Suprapubic skin (tissue), 4 donors: ENCODE measurements around the gene MPDZ. TPM values are rescaled to one million over a fixed set of nuclear protein-coding genes. Genes with fewer than 3 reads are reported as not detected.

ENCODE experiments used
- DNase-seq, 2 donors: peaks; one replicate each; pipeline ENCODE4 v3.0.0-alpha.2; 2019; ENCODE audit warnings: low spot score in 2 of 2
- H3K27ac ChIP-seq: fragments of 200-600 bp; sonication (generic); one replicate; pipeline ENCODE4 v1.5.1; 2019
- H3K27me3 ChIP-seq: fragments of 200-600 bp; sonication (generic); one replicate; pipeline ENCODE4 v1.5.1; 2019
- H3K36me3 ChIP-seq: fragments of 200-600 bp; sonication (generic); one replicate; pipeline ENCODE4 v1.5.1; 2019
- H3K4me1 ChIP-seq: fragments of 200-600 bp; sonication (generic); one replicate; pipeline ENCODE4 v1.5.1; 2019
- H3K4me3 ChIP-seq: fragments of 200-600 bp; sonication (generic); one replicate; pipeline ENCODE4 v1.5.1; 2019; ENCODE audit warnings: mild to moderate bottlenecking
- H3K9me3 ChIP-seq: fragments of 200-600 bp; sonication (generic); one replicate; pipeline ENCODE4 v1.5.1; 2019
- CTCF ChIP-seq, 2 donors: fragments of 200-600 bp in 1 of 2; fragments of 450-650 bp in 1 of 2; sonication (generic) in 1 of 2; IDR thresholded peaks; one replicate each; pipeline ENCODE4 v1.5.1; 2016 to 2019; ENCODE audit warnings: antibody characterized with exemption in 2 of 2, mild to moderate bottlenecking in 1 of 2, moderate library complexity in 1 of 2
- EP300 ChIP-seq: sonication (generic); formaldehyde crosslinking; IDR thresholded peaks from one replicate; pipeline ENCODE4 v1.6.1; 2017; ENCODE audit warnings: antibody characterized with exemption
- POLR2A ChIP-seq, 2 donors: fragments of 450-650 bp; IDR thresholded peaks; one replicate each; pipeline ENCODE4 v1.6.1; 2017; ENCODE audit warnings: antibody characterized with exemption in 2 of 2, mild to moderate bottlenecking in 2 of 2, moderate library complexity in 2 of 2
- POLR2AphosphoS5 ChIP-seq, 3 donors: sonication (generic); formaldehyde crosslinking; IDR thresholded peaks; one replicate each; pipeline ENCODE4 v1.6.1; 2017; ENCODE audit warnings: antibody characterized with exemption in 3 of 3
- WGBS: methylation state at CpG from one replicate; pipeline ENCODE4 v1.1.5; 2018; 5-methylcytosine and 5-hydroxymethylcytosine counted together
- total RNA-seq, 4 donors: library from RNA; depleted of rRNA; stranded (reverse); fragments of >200 nt; gene quantifications; one replicate each; pipeline ENCODE4 v1.1.0, GENCODE V29; 2016

MPDZ gene
- total RNA-seq, 4 donors from 2014 or later: 4.7 to 13.4 (median 9.2) TPM

GRCh38 chr9:13263511-13263910 is 16.0 kb downstream of the MPDZ start:
- Histone ChIP-seq H3K36me3 (no peaks in the 10 kb centered on the region), H3K27me3 (no peaks in the 10 kb centered on the region), H3K9me3 (no peaks in the 10 kb centered on the region), H3K4me3 (no peak overlapping the region), H3K4me1 (no peaks in the 10 kb centered on the region), H3K27ac (no peak overlapping the region)
- no peak for DNase-seq
- TF ChIP-seq EP300 (no peak), POLR2AphosphoS5 (IDR thresholded peaks at IDR 0.05) (no peak), CTCF (IDR thresholded peaks at IDR 0.05) (no peak), POLR2A (IDR thresholded peaks at IDR 0.05) (no peak)
- WGBS: 67% methylated on average over 2 of the region's 2 CpGs

- no peak for DNase-seq
- Histone ChIP-seq H3K27me3 (no peaks in the 10 kb centered on the region), H3K27ac (no peak overlapping the region), H3K4me1 (no peaks in the 10 kb centered on the region), H3K9me3 (no peaks in the 10 kb centered on the region), H3K4me3 (no peak overlapping the region), H3K36me3 (no peaks in the 10 kb centered on the region)
- 49% methylated on average over 4 of the region's 4 CpGs for WGBS
- TF ChIP-seq EP300 (no peak), CTCF (IDR thresholded peaks at IDR 0.05) (no peak), POLR2AphosphoS5 (IDR thresholded peaks at IDR 0.05) (no peak), POLR2A (IDR thresholded peaks at IDR 0.05) (no peak)
Measured at GRCh38 chr9:13252852-13253251, 26.6 kb downstream of the MPDZ start.

GRCh38 chr9:13244181-13244580 is 35.3 kb downstream of the MPDZ start:
- H3K27ac ChIP-seq: no peak overlapping the region
- TF ChIP-seq CTCF (IDR thresholded peaks at IDR 0.05) (no peak), POLR2AphosphoS5 (IDR thresholded peaks at IDR 0.05) (no peak), POLR2A (IDR thresholded peaks at IDR 0.05) (no peak), EP300 (no peak)
- DNase-seq: no peak
- H3K4me1 ChIP-seq: no peaks in the 10 kb centered on the region
- 78% methylated on average over 3 of the region's 3 CpGs for WGBS
- H3K27me3 ChIP-seq: no peaks in the 10 kb centered on the region
- H3K36me3 ChIP-seq: peaks cover 6% of the 10 kb centered on the region
- no peaks in the 10 kb centered on the region for H3K9me3 ChIP-seq
- H3K4me3 ChIP-seq: no peak overlapping the region

- 86% methylated on average over 2 of the region's 2 CpGs for WGBS
- Histone ChIP-seq H3K9me3 (no peaks in the 10 kb centered on the region), H3K4me1 (no peaks in the 10 kb centered on the region), H3K27ac (no peak overlapping the region), H3K27me3 (no peaks in the 10 kb centered on the region), H3K4me3 (no peak overlapping the region), H3K36me3 (peaks cover 6% of the 10 kb centered on the region)
- no peak for TF ChIP-seq POLR2AphosphoS5 (IDR thresholded peaks at IDR 0.05)
- TF ChIP-seq EP300: no peak
- no peak for TF ChIP-seq POLR2A (IDR thresholded peaks at IDR 0.05)
- no peak for TF ChIP-seq CTCF (IDR thresholded peaks at IDR 0.05)
- DNase-seq: no peak
Measured at GRCh38 chr9:13241283-13241682, 38.2 kb downstream of the MPDZ start.

- TF ChIP-seq POLR2AphosphoS5 (IDR thresholded peaks at IDR 0.05) (no peak), POLR2A (IDR thresholded peaks at IDR 0.05) (no peak)
- H3K9me3 ChIP-seq: no peaks in the 10 kb centered on the region
- H3K36me3 ChIP-seq: no peaks in the 10 kb centered on the region
- no peak overlapping the region for H3K4me3 ChIP-seq
- H3K27ac ChIP-seq: no peak overlapping the region
- H3K27me3 ChIP-seq: no peaks in the 10 kb centered on the region
- H3K4me1 ChIP-seq: no peaks in the 10 kb centered on the region
- DNase-seq: no peak
Measured at GRCh38 chr9:13239660-13240059, 39.8 kb downstream of the MPDZ start.

- WGBS: 89% methylated on average over 1 of the region's 1 CpG
- DNase-seq: no peak
- TF ChIP-seq EP300: no peak
- no peak for TF ChIP-seq CTCF (IDR thresholded peaks at IDR 0.05)
- no peak for TF ChIP-seq POLR2AphosphoS5 (IDR thresholded peaks at IDR 0.05)
- TF ChIP-seq POLR2A (IDR thresholded peaks at IDR 0.05): no peak
- no peaks in the 10 kb centered on the region for H3K36me3 ChIP-seq
- no peak overlapping the region for H3K4me3 ChIP-seq
- no peak overlapping the region for H3K27ac ChIP-seq
- no peaks in the 10 kb centered on the region for H3K4me1 ChIP-seq
- H3K27me3 ChIP-seq: no peaks in the 10 kb centered on the region
- H3K9me3 ChIP-seq: no peaks in the 10 kb centered on the region
Measured at GRCh38 chr9:13239208-13239607, 40.3 kb downstream of the MPDZ start.
